Stimulated activated CD8-positive, alpha-beta memory T cell treated with anti-CD3 and anti-CD28 coated beads, Interleukin-7, amount 100 ng/mL, for 48 hours (primary cell): ENCODE measurements around the gene ANP32E.
A peak's percentile ranks its signal among the peaks of the same experiment; 100 is the strongest.
"Not testable (repeated sequence)": the region's sequence is repeated elsewhere in the genome, so short reads cannot be mapped to it uniquely, and the experiment has no call there.

Source experiments
- DNase-seq, 2 donors: peaks; one replicate each; pipeline ENCODE4 v3.0.0-alpha.2; 2020; ENCODE audit warnings: low read depth in 1 of 2; ENCODE audit errors: extremely low read depth in 1 of 2

Gene ANP32E

DNA sequence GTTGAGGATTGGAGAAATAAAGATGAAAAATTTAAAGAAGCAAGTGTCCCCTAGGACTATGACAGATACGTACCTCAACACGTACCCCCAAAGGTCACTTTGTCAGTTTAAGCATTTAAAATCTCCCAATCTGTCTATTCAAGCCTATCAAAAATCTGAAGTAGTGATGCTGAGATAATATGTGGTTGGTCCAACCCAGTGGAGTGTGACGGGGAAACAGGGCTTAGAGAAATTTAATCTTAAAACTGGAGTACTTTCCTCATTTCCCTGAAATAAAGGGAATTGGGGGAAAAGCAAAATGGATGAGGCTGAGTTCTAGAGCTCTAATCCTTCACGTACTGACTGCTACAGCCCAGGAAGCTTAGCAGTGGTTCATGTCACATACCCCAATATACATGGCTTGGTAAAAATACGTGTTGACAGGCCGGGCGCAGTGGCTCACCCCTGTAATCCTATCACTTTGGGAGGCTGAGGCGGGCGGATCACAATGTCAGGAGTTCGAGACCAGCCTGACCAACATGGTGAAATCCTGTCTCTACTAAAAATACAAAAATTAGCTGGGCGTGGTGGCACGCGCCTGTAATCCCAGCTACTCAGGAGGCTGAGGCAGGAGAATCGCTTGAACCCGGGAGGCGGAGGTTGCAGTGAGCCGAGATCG, 21.7 kb downstream of the ANP32E start:
- not testable (repeated sequence) for DNase-seq

DNA sequence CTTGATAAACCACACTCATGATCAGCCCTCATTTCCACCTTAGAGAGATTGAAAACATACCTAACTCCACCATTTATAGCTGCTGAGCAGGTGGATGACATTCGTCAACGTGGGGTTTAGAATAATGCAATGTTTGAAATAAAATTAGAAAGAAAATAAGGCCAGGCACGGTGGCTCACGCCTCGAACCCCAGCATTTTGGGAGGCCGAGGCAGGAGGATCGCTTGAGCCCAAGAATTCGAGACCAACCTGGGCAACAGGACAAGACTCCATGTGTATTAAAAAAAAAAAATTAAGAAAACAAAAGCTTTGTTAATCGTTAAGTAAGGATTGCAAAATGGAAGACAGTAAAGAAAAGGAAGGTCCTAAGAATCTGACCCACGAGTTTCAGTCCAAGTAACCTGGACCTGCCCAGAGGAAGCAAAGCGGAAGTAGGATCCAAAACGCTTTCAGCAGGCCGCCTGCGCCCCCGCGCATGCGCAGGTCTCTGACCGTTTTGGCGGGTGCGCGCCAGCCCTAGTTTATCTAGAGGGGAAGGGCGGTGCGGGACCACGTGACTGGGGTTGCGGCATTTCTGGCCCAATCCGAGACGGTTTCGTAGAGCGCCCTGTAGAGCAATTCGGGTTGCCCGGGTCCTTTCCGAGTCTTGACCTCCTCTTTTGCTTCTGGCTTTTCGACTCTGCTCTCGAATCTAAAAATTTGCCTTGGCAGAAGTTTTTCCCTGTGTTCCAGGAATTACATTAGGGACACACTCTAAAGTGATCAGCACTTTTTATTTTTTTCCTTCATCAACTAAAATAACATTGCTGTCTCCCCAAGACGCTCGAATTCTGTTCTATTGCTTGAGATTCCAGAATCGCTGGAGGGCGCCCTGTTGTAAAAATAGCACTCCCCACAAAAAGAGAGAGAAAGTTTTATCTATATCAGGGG, 22.5 kb downstream of the ANP32E start:
- peak; percentile 80 to 92 for DNase-seq

GRCh38 chr1:150212070-150212469, 23.8 kb downstream of the ANP32E start:
- no peak for DNase-seq

DNA sequence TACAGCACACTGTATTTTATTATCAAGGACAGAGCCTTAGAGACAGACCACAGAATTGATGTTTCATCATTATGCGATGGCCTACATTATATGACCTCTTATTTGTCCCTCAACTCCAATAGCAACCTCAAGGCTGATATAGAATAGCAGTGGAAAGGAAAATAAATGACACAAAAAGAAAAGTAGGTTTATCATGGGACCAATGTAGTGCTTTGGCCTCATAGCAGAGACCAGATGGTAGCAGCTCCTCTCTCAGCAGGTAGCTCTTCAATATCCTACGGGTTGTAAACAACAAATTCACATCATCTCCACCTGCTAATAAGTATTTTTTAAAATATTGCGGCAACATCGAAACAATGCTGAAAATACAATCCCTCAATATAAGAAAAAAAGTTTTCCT, 25.2 kb downstream of the ANP32E start:
- DNase-seq, result no peak

- no peak for DNase-seq
Observed at GRCh38 chr1:150210091-150210490, 25.8 kb downstream of the ANP32E start.

GRCh38 chr1:150208460-150208859, 27.5 kb downstream of the ANP32E start:
- not testable (repeated sequence) for DNase-seq

DNA sequence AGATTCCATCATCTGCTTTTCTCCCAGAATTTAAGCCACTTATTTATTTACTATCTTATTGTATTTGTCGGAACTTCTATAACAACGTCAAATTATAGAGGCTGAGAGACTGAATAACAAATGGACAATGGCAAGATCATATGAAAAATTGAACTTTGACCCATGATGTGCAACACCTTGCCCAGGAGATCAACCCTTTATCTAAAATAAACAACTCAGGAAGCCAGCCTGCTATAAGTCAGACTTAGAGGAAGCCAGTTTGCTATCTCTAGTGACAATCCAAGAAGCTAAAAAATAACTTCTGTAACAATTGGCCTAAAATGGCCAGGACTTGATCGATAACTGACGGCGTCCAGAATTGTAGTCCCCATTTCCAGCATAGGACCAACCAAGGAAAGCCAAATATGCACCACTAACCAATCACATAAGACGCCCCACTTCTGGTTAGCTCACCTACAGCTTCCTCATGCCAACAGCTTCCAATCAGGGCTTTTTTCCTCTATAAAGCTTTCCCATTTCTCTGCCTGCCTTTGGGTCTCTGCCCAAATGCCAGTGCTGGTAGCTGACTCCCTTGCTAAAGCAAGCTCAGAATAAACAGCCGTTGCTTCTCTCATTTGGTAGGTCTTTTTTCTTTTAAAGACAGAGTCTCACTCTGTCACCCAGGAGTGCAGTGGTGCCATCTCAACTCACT, 28.5 kb downstream of the ANP32E start:
- DNase-seq, result no peak

- no peak for DNase-seq
Observed at GRCh38 chr1:150196417-150196816, 39.5 kb downstream of the ANP32E start.

- no peak for DNase-seq
Observed at GRCh38 chr1:150194381-150195031, 41.4 kb downstream of the ANP32E start.

GRCh38 chr1:150192012-150192411, 43.9 kb downstream of the ANP32E start:
- DNase-seq, result no peak

GRCh38 chr1:150187560-150187931, 48.4 kb downstream of the ANP32E start:
- DNase-seq, result no peak

- DNase-seq, result no peak
Observed at GRCh38 chr1:150186789-150187559, 48.9 kb downstream of the ANP32E start.

GRCh38 chr1:150186438-150186788, 49.5 kb downstream of the ANP32E start:
- DNase-seq, result not testable (repeated sequence)

GRCh38 chr1:150185481-150185880, 50.4 kb downstream of the ANP32E start:
- DNase-seq, result no peak

DNA sequence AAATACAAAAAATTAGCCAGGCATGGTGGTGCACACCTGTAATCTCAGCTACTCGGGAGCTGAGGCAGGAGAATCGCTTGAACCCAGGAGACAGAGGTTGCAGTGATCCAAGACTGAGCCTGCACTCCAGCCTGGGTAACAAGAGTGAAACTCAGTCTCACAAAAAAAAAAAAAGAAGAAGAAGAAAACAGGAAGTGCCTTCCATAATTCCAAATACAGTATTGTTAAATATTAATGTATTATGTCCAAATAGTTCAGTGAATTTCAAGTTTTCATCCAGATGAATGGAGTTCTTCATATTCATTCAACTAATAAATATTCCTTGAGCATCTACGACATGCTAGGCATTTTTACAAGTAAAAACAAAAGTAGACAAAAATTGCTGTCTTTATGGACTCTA, 52.9 kb downstream of the ANP32E start:
- DNase-seq, result no peak

GRCh38 chr1:150182247-150182646, 53.7 kb downstream of the ANP32E start:
- no peak for DNase-seq

GRCh38 chr1:150180474-150180873, 55.4 kb downstream of the ANP32E start:
- no peak for DNase-seq

DNA sequence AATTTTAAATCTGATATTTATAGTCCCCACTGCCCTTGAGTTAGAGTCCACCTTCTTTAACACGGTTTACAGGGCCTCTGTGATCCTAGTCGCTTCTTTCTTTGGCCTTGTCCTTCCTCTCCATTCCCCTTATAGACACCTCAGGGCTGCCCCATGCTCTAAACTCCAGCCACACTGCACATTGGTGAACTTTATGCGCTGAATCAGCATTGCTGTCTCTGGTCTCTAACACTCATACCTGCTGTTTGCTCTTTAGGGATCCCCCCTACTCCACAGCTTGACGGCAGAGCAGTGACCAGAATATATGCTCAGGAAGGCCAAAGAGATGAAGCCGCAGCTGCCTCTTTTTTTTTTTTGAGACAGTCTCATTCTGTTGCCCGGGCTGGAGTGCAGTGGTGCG, 56.0 kb downstream of the ANP32E start:
- DNase-seq, result no peak

DNA sequence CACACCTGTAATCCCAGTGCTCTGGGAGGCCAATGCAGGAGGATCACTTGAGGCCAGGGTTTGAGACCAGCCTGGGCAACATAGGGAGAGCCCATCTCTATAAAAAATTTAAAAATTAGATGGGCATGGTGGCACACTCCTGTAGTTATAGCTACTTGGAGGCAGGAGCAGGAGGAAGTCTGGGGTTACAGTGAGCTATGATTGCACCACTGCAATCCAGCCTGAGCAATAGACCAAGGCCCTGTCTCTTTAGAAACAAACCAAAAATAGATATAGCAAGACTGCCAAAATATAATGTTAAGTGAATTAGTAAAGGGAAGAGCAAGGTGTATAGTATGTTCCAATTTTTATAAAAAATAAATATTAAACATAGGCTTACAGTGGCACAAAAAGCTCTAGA, 57.4 kb downstream of the ANP32E start:
- no peak for DNase-seq

- no peak for DNase-seq
Observed at GRCh38 chr1:150176593-150176992, 59.3 kb downstream of the ANP32E start.
